ENCODE data around the gene PDZD2. TPM values are rescaled to one million over a fixed set of nuclear protein-coding genes. Genes with fewer than 3 reads are reported as not detected.

Gene PDZD2
- total RNA-seq, 4 donors from 2014 or later = 107 to 195 (median 123) TPM

DNA sequence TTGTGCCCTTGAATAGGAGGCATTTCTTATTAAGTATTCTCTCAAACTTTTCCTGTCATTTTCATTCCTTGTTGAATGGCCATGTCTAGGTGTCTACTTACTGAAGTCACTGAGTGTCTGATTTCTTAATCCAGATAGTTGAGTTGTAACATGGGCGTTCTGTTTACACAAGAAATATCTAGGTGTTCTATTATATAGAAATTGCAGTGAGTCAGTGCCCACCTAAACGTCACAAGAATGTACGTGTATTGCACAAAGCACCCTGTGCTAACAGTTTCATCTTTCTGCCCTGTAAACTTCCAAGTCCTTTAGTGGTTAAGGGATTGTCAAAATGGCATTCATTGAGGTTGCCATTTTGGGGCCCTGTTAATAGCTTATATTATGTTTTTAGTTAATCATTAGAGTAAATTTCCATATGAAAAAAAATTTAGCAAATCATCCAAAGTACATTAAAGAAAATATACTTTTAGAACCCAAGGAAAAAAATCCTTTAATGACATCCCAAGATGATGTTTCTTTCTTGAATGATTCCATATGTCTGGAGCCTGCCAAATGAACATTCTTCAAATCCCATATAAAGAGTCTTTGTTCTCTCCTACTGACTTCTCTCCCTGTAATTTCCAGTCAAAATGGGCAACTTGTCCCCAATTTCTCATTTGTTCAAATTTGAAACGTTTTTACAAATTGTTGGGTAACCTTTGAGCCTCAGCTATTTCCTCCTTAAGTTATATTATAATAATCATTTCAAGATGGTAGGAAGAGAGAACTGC, 421.0 kb downstream of the PDZD2 start:
- Histone ChIP-seq H3K27ac (no peak overlapping the region), H3K4me1 (peaks cover 3% of the 10 kb centered on the region), H3K9me3 (no peaks in the 10 kb centered on the region), H3K36me3 (peaks cover 23% of the 10 kb centered on the region), H3K27me3 (no peaks in the 10 kb centered on the region), H3K4me3 (no peak overlapping the region)
- TF ChIP-seq EP300 (IDR thresholded peaks at IDR 0.05) = no peak
- TF ChIP-seq POLR2AphosphoS5 (IDR thresholded peaks at IDR 0.05) = no peak
- TF ChIP-seq POLR2A (IDR thresholded peaks at IDR 0.05) = no peak
- TF ChIP-seq, protein P1, sequence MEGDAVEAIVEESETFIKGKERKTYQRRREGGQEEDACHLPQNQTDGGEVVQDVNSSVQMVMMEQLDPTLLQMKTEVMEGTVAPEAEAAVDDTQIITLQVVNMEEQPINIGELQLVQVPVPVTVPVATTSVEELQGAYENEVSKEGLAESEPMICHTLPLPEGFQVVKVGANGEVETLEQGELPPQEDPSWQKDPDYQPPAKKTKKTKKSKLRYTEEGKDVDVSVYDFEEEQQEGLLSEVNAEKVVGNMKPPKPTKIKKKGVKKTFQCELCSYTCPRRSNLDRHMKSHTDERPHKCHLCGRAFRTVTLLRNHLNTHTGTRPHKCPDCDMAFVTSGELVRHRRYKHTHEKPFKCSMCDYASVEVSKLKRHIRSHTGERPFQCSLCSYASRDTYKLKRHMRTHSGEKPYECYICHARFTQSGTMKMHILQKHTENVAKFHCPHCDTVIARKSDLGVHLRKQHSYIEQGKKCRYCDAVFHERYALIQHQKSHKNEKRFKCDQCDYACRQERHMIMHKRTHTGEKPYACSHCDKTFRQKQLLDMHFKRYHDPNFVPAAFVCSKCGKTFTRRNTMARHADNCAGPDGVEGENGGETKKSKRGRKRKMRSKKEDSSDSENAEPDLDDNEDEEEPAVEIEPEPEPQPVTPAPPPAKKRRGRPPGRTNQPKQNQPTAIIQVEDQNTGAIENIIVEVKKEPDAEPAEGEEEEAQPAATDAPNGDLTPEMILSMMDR (IDR thresholded peaks at IDR 0.05) = no peak
- WGBS = 77% methylated on average over 4 of the region's 4 CpGs
- DNase-seq (ENCODE audit: low spot score in 2 of 2) = no peak

DNA sequence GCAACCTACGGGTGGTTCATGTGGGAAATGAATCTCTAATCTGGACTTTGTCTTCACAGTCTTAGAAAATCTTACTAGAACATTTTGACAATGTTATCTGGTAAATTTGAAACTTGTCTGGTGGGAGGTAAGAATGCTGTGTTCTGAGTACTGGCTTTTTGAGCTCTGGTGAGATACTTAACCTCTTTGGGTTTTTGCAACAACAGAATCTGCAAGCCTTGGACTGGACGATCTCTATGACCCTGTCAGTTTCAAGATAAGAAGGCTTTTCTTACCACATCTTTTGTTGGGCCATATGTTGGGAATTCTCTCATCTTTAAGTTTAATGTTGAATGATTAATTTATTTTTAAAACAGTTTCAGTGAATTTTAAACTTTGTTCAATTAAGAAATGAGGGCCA, 422.3 kb downstream of the PDZD2 start:
- no peaks in the 10 kb centered on the region for H3K27me3 ChIP-seq
- no peak overlapping the region for H3K4me3 ChIP-seq
- no peak for DNase-seq (ENCODE audit: low spot score in 2 of 2)
- H3K36me3 ChIP-seq = peaks cover 23% of the 10 kb centered on the region
- H3K27ac ChIP-seq = no peak overlapping the region
- 95% methylated on average over 2 of the region's 2 CpGs for WGBS
- TF ChIP-seq POLR2A (IDR thresholded peaks at IDR 0.05) (no peak), POLR2AphosphoS5 (IDR thresholded peaks at IDR 0.05) (no peak), EP300 (IDR thresholded peaks at IDR 0.05) (no peak)
- TF ChIP-seq, protein P1 (IDR thresholded peaks at IDR 0.05) = no peak
- H3K4me1 ChIP-seq = peaks cover 3% of the 10 kb centered on the region
- H3K9me3 ChIP-seq = no peaks in the 10 kb centered on the region

DNA sequence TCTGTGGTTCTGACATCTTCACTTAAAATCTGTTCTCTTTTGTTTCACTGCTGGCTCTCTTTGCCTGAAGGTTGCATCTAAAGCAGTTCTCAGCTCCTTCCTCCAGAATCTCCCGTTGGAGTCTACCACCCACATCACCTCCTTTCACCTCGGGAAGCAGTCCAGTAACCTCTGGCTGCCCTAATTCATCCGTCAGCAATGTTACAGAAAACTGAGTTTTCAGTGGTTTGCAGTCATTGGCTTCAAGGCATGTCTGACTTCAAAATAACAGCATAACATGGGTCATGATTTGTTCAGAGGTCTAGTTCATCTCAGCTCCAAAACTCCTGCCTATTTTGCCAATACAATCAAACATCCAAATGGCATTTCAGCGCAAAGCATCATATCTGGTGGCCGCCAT, 427.5 kb downstream of the PDZD2 start:
- H3K4me1 ChIP-seq = no peaks in the 10 kb centered on the region
- no peak for DNase-seq (ENCODE audit: low spot score in 2 of 2)
- H3K4me3 ChIP-seq = no peak overlapping the region
- 82% methylated on average over 5 of the region's 5 CpGs for WGBS
- H3K36me3 ChIP-seq = peaks cover 31% of the 10 kb centered on the region
- TF ChIP-seq, protein P1 (IDR thresholded peaks at IDR 0.05) = no peak
- no peak for TF ChIP-seq POLR2AphosphoS5 (IDR thresholded peaks at IDR 0.05)
- TF ChIP-seq EP300 (IDR thresholded peaks at IDR 0.05) = no peak
- TF ChIP-seq POLR2A (IDR thresholded peaks at IDR 0.05) = no peak
- H3K27me3 ChIP-seq = no peaks in the 10 kb centered on the region
- no peak overlapping the region for H3K27ac ChIP-seq
- no peaks in the 10 kb centered on the region for H3K9me3 ChIP-seq

DNA sequence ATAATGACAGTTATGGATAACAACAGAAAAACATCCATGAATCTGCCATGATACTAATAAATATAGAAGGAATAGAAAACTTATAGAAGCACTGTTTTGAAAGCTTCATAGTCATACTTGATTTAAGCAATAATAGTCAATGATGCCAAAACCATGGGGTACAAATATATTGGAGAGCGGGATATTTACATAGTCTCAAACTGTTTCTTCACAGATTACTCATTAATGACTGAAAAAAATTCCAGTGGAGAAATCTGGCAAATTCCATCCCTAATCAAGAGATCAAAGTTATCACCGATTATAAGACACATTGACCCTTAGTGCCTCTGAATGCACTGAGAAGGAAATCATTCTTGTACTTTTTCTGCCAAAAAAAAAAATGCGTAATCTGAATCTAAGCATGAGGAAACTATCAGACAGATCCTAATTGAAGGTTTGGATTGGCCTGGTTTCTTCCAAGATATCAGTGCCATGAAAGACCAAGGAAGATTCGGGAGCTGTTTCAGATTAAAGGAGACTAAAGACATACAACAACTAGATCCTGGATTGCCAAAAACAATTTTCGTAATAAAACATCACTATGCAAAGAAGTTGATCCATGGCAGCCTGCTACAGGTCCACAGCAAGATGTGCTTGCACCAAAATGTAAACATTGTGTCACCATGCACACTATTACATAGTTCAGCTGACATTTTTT, 429.0 kb downstream of the PDZD2 start:
- H3K4me1 ChIP-seq = no peaks in the 10 kb centered on the region
- H3K27me3 ChIP-seq = no peaks in the 10 kb centered on the region
- 78% methylated on average over 5 of the region's 5 CpGs for WGBS
- H3K36me3 ChIP-seq = peaks cover 34% of the 10 kb centered on the region
- TF ChIP-seq, protein P1 (IDR thresholded peaks at IDR 0.05) = no peak
- TF ChIP-seq POLR2A (IDR thresholded peaks at IDR 0.05) (no peak), POLR2AphosphoS5 (IDR thresholded peaks at IDR 0.05) (no peak), EP300 (IDR thresholded peaks at IDR 0.05) (no peak)
- no peak overlapping the region for H3K27ac ChIP-seq
- DNase-seq (ENCODE audit: low spot score in 2 of 2) = no peak
- H3K4me3 ChIP-seq = no peak overlapping the region
- H3K9me3 ChIP-seq = no peaks in the 10 kb centered on the region

DNA sequence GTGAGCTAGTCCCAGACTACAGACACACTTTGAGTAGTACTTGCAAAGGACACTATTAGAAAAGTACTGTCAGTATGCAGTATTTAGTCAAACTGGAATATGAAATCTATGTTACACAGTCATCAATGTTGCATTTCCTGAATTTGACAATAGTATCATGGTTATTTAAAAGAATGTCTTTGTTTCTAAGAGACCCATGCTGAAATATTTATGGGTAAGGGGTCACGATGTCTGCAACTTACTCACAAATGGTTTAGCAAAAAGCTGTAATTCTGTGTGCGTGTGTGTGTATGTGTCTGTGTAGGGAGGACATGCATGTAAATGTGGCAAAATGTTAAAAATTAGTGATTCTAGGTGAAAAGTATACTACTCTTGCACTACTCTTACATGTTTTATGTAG, 429.6 kb downstream of the PDZD2 start:
- no peaks in the 10 kb centered on the region for H3K4me1 ChIP-seq
- no peaks in the 10 kb centered on the region for H3K9me3 ChIP-seq
- TF ChIP-seq, protein P1 (IDR thresholded peaks at IDR 0.05) = no peak
- TF ChIP-seq EP300 (IDR thresholded peaks at IDR 0.05) (no peak), POLR2AphosphoS5 (IDR thresholded peaks at IDR 0.05) (no peak), POLR2A (IDR thresholded peaks at IDR 0.05) (no peak)
- H3K27ac ChIP-seq = no peak overlapping the region
- WGBS = 57% methylated on average over 2 of the region's 2 CpGs
- no peak overlapping the region for H3K4me3 ChIP-seq
- DNase-seq (ENCODE audit: low spot score in 2 of 2) = no peak
- no peaks in the 10 kb centered on the region for H3K27me3 ChIP-seq
- H3K36me3 ChIP-seq = peaks cover 29% of the 10 kb centered on the region

Measured in suprapubic skin (tissue), 4 donors.